HepG2 (cell line): ENCODE measurements around the gene TAF9B. TPM values are rescaled to one million over a fixed set of nuclear protein-coding genes. Genes with fewer than 3 reads are reported as not detected.

Source experiments
- ATAC-seq: fragments of 200-7000 bp; cut with Tn5 transposase; 3 replicates; pipeline ENCODE4 v1.9.1; 2020; ENCODE audit warnings: mild to moderate bottlenecking, moderate library complexity
- BruUV-seq: library from RNA; stranded (reverse); fragments of 400-500 nt; replicated peaks from 2 replicates; lab custom pipeline; 2021; lab: Mats Ljungman, UMichigan
- CTCF ChIA-PET: fragments of 300-600 bp; formaldehyde crosslinking; extraction: SDS; loops from one replicate; lab custom pipeline; 2021; ENCODE audit warnings: low total read pairs, inconsistent platforms, low intra/inter-chr PET ratio; lab: Yijun Ruan, JAX
- POLR2A ChIA-PET: fragments of 350-600 bp; sonication (Branson Sonifier 250); formaldehyde crosslinking; loops from one replicate; lab custom pipeline; 2020; ENCODE audit warnings: antibody characterized with exemption, inconsistent platforms; lab: Yijun Ruan, JAX
- DNase-seq: peaks from one replicate; pipeline ENCODE4 v3.0.0-alpha.2; 2015; ENCODE audit warnings: low spot score
- FAIRE-seq: peaks from 3 replicates; lab custom pipeline; 2011; peaks lifted over from hg19 to GRCh38; lab: Jason Lieb, UNC
- H2AFZ ChIP-seq: one replicate; pipeline ENCODE4 v1.6.1; 2011; ENCODE audit warnings: low read length, inconsistent platforms
- H3K27ac ChIP-seq: fragments of 300-600 bp; 3 replicates; pipeline ENCODE4 v1.8.0; 2011; ENCODE audit warnings: mixed run types, mild to moderate bottlenecking, mixed read lengths, low read length, inconsistent platforms; ENCODE audit not compliant: insufficient read depth; ENCODE audit errors: extremely low read length
- H3K27me3 ChIP-seq, 2 experiments: fragments of 200-600 bp in 1 of 2; 2 replicates in 1 of 2; 3 replicates in 1 of 2; pipeline versions ENCODE4 v1.6.0 to v1.8.0; 2011; ENCODE audit warnings: low read length in 2 of 2, mild to moderate bottlenecking in 2 of 2, moderate library complexity in 2 of 2, inconsistent platforms in 1 of 2; ENCODE audit not compliant: insufficient read depth in 2 of 2, control insufficient read depth in 1 of 2
- H3K36me3 ChIP-seq, 2 experiments: fragments of 200-600 bp in 1 of 2; replicated peaks in 1 of 2; 2 replicates in 1 of 2; 3 replicates in 1 of 2; pipeline versions ENCODE4 v1.5.1 to v1.8.0; 2011; ENCODE audit warnings: low read length in 2 of 2, inconsistent platforms in 1 of 2; ENCODE audit not compliant: insufficient read depth in 2 of 2, control insufficient read depth in 1 of 2
- H3K4me1 ChIP-seq: 2 replicates; pipeline ENCODE4 v1.5.1; 2012; ENCODE audit warnings: low read length, inconsistent platforms; ENCODE audit not compliant: insufficient read depth
- H3K4me2 ChIP-seq: 2 replicates; pipeline ENCODE4 v1.6.0; 2011; ENCODE audit warnings: low read depth, low read length, inconsistent platforms
- H3K4me3 ChIP-seq, 3 experiments: fragments of 200-600 bp in 1 of 3; sonication (generic), shearing (Covaris generic) in 1 of 3; replicated peaks in 1 of 3; 2 replicates each; pipeline ENCODE4 v1.5.1; 2011 to 2016; ENCODE audit warnings: low read length in 3 of 3, inconsistent platforms in 2 of 3, low read depth in 2 of 3, mild to moderate bottlenecking in 2 of 3, control low read depth in 1 of 3, mixed read lengths in 1 of 3; ENCODE audit not compliant: insufficient read depth in 1 of 3
- H3K79me2 ChIP-seq: one replicate; pipeline ENCODE4 v1.6.1; 2011; ENCODE audit warnings: low read length, inconsistent platforms; ENCODE audit not compliant: insufficient read depth
- H3K9ac ChIP-seq: 2 replicates; pipeline ENCODE4 v1.6.0; 2011; ENCODE audit warnings: mild to moderate bottlenecking, low read depth, low read length, inconsistent platforms; ENCODE audit not compliant: insufficient read depth
- H3K9me3 ChIP-seq: 2 replicates; pipeline ENCODE4 v1.5.1; 2012; ENCODE audit warnings: mild to moderate bottlenecking, low read length
- H4K20me1 ChIP-seq: 2 replicates; pipeline ENCODE4 v1.6.0; 2011; ENCODE audit warnings: inconsistent platforms, mild to moderate bottlenecking, low read length, moderate library complexity; ENCODE audit not compliant: insufficient read depth
- CBX5 ChIP-seq: sonication (generic); formaldehyde crosslinking; IDR thresholded peaks from 2 replicates; pipeline ENCODE4 v1.4.0; 2020; ENCODE audit warnings: missing genetic modification reagents, borderline replicate concordance
- CCAR2 ChIP-seq: fragments of 200-400 bp; formaldehyde crosslinking; optimal IDR thresholded peaks from 2 replicates; pipeline ENCODE3; 2018; ENCODE audit warnings: low read depth, mild to moderate bottlenecking, low read length, moderate library complexity
- POLR2G ChIP-seq: fragments of 200-400 bp; formaldehyde crosslinking; IDR thresholded peaks from 2 replicates; pipeline ENCODE4 v1.6.1; 2018; ENCODE audit warnings: mild to moderate bottlenecking, low read depth, low read length, moderate library complexity
- ZNF501 ChIP-seq: sonication (generic); formaldehyde crosslinking; IDR thresholded peaks from 2 replicates; pipeline ENCODE4 v1.5.1; 2020; ENCODE audit warnings: mild to moderate bottlenecking, moderate library complexity, missing genetic modification reagents
- WGBS: methylation state at CpG from one replicate; pipeline ENCODE4 v1.1.6; 2017; ENCODE audit warnings: low lambda C conversion rate; 5-methylcytosine and 5-hydroxymethylcytosine counted together
- in situ Hi-C: cut with HindIII; loops from 2 replicates; pipeline ENCODE4 v1.10.0; 2017; ENCODE audit warnings: low pct_unique_long_range_greater_than_20kb; ENCODE audit not compliant: extremely low pct_ligation_motif_present
- intact Hi-C: fragments of 100-400 bp; cut with micrococcal nuclease; formaldehyde crosslinking; loops from one replicate; pipeline ENCODE4 v1.10.0; 2022; ENCODE audit not compliant: unreplicated experiment
- polyA plus RNA-seq, 8 experiments: library from polyadenylated mRNA; depleted of rRNA in 3 of 8; stranded (reverse) in 7 of 8; unstranded in 1 of 8; fragments of >200 nt; fragmentation: Illumina TruSeq in 4 of 8; extraction: Trizol in 4 of 8; gene quantifications; 2 replicates each; pipeline versions ENCODE4 v1.2.1 to v1.2.3, GENCODE V29; 2011 to 2016; ENCODE audit warnings: low read depth in 4 of 8, missing spikeins in 1 of 8, mixed read lengths in 1 of 8; ENCODE audit not compliant: insufficient read depth in 1 of 8
- total RNA-seq, 5 experiments: library from RNA; depleted of rRNA; stranded (reverse); fragments of >200 nt; fragmentation: Illumina TruSeq; extraction: Trizol; gene quantifications; 2 replicates each; pipeline ENCODE4 v1.2.3, GENCODE V29; 2016; ENCODE audit warnings: low read depth in 1 of 5
- TF ChIP-seq, protein P1 (sequence below): sonication (generic); formaldehyde crosslinking; IDR thresholded peaks from 2 replicates; pipeline ENCODE4 v1.4.0; 2020; ENCODE audit warnings: missing genetic modification reagents
- TF ChIP-seq, protein P2 (sequence below): sonication (generic); formaldehyde crosslinking; conservative IDR thresholded peaks from 2 replicates; pipeline ENCODE4 v1.4.0; 2020; ENCODE audit warnings: missing genetic modification reagents

The TAF9B gene
- total and polyA plus RNA-seq, 2 of the 13 experiments (the other 11 are each of a cell fraction or from before 2014, with no cell fraction given) = 10.8 to 15.2 TPM

DNA sequence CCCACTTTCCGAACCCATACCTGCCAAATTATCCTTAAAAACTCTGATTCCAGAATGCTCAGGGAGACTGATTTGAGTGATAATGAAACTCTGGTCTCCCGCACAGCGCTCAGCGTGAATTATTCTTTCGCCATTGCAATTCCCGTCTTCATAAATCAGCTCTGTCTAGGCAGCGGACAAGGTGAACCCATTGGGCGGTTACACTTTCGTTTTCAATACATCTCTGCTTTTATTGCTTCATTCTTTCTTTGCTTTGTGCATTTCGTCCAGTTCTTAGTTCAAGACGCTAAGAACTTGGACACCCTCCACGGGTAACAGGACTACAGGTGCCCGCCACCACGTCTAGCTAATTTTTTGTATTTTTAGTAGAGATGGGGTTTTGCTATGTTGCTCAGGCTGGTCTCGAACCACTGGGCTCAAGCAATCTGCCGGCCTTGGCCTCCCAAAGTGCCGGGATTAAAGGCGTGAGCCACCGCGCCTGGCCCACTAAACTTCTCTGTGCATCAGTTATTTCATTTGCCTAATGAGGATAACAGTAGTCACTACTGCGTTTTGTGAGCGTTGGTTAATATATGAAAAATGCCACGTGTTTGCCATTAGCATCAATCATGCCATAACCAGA is 36.3 kb downstream of the TAF9B start:
- no peak for ATAC-seq
- in situ Hi-C loops = loop anchor here (25.0 kb wide), 1 partner anchor 191 kb away; the partner anchor contains the start of gene ATP7A
- no TSS peak for BruUV-seq

More for the DNA sequence above, 36.3 kb downstream of the TAF9B start:
- FAIRE-seq (no peak), DNase-seq (no peak)
- no peak overlapping the region for H3K9ac ChIP-seq
- WGBS = 97% methylated on average over 23 of the region's 23 CpGs
- H3K9me3 ChIP-seq = no peaks in the 10 kb centered on the region
- peaks cover 32% of the 10 kb centered on the region for H3K4me1 ChIP-seq
- H3K36me3 ChIP-seq = no peaks in the 10 kb centered on the region; a peak in 1 of 5 replicates
- H4K20me1 ChIP-seq = peaks cover 33% of the 10 kb centered on the region
- H3K4me2 ChIP-seq = peak overlapping the region; percentile 53
- H3K79me2 ChIP-seq = peaks cover 40% of the 10 kb centered on the region
- peak overlapping the region in 2 of 3 experiments; percentile 40 to 87; a peak in 3 of 6 replicates for H3K4me3 ChIP-seq
- H2AFZ ChIP-seq = no peak overlapping the region
- POLR2A ChIA-PET = no interaction called here
- CTCF ChIA-PET = no interaction called here
- TF ChIP-seq, protein P1, sequence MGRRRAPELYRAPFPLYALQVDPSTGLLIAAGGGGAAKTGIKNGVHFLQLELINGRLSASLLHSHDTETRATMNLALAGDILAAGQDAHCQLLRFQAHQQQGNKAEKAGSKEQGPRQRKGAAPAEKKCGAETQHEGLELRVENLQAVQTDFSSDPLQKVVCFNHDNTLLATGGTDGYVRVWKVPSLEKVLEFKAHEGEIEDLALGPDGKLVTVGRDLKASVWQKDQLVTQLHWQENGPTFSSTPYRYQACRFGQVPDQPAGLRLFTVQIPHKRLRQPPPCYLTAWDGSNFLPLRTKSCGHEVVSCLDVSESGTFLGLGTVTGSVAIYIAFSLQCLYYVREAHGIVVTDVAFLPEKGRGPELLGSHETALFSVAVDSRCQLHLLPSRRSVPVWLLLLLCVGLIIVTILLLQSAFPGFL (CRISPR knock-in tag) = no peak
- no peak for TF ChIP-seq CCAR2
- TF ChIP-seq CBX5 = no peak
- TF ChIP-seq, protein P2, sequence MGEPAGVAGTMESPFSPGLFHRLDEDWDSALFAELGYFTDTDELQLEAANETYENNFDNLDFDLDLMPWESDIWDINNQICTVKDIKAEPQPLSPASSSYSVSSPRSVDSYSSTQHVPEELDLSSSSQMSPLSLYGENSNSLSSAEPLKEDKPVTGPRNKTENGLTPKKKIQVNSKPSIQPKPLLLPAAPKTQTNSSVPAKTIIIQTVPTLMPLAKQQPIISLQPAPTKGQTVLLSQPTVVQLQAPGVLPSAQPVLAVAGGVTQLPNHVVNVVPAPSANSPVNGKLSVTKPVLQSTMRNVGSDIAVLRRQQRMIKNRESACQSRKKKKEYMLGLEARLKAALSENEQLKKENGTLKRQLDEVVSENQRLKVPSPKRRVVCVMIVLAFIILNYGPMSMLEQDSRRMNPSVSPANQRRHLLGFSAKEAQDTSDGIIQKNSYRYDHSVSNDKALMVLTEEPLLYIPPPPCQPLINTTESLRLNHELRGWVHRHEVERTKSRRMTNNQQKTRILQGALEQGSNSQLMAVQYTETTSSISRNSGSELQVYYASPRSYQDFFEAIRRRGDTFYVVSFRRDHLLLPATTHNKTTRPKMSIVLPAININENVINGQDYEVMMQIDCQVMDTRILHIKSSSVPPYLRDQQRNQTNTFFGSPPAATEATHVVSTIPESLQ (CRISPR knock-in tag) = no peak
- peak; percentile 17; the same call in 1 of the 2 replicates for TF ChIP-seq ZNF501 (CRISPR knock-in tag)
- TF ChIP-seq POLR2G = no peak
- H3K27me3 ChIP-seq = no peaks in the 10 kb centered on the region; a peak in 1 of 5 replicates
- peak overlapping the region; percentile 62 for H3K27ac ChIP-seq
- intact Hi-C loops = loop anchor here (5.0 kb wide), 2 partner anchors 206 to 316 kb away; partner anchors contain the start of genes ATRX, COX7B and MAGT1
